ENCODE measurements around the gene ZNF563.

DNA sequence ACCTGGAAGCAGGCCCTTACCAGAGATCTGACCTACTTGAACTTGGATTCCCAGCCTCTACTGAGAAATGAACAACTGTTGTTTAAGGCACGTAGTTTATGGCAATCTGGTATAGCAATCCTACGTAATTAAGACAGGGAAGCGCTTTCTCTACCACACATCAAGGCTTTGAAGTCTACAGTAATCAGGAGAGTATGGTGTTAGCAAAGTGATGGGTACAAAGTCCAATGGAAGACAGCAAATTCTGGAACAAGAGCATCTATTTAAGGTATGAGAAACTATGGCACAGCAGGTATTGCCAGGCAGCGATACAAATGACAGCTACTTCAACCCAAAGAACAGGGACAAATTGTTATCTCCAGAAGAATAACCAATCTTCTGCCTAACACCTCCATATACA, 3.1 kb downstream of the ZNF563 start:
- TF ChIP-seq, protein P1, sequence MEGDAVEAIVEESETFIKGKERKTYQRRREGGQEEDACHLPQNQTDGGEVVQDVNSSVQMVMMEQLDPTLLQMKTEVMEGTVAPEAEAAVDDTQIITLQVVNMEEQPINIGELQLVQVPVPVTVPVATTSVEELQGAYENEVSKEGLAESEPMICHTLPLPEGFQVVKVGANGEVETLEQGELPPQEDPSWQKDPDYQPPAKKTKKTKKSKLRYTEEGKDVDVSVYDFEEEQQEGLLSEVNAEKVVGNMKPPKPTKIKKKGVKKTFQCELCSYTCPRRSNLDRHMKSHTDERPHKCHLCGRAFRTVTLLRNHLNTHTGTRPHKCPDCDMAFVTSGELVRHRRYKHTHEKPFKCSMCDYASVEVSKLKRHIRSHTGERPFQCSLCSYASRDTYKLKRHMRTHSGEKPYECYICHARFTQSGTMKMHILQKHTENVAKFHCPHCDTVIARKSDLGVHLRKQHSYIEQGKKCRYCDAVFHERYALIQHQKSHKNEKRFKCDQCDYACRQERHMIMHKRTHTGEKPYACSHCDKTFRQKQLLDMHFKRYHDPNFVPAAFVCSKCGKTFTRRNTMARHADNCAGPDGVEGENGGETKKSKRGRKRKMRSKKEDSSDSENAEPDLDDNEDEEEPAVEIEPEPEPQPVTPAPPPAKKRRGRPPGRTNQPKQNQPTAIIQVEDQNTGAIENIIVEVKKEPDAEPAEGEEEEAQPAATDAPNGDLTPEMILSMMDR (IDR thresholded peaks at IDR 0.05; ENCODE audit: low read length) = no peak
- no peak for TF ChIP-seq EZH2 (optimal IDR thresholded peaks at IDR 0.05; ENCODE audit: low read depth, low read length)
